Sigmoid colon (tissue), 4 donors: ENCODE results near the gene ETS1.

ENCODE experiments used
- CTCF ChIP-seq, 4 experiments: fragments of 450-650 bp in 3 of 4; fragments of 200-600 bp in 1 of 4; IDR thresholded peaks; one replicate each; pipeline ENCODE4 v1.5.1; 2016 to 2019; ENCODE audit warnings: antibody characterized with exemption in 4 of 4, mild to moderate bottlenecking in 3 of 4, moderate library complexity in 2 of 4
- EP300 ChIP-seq, 4 donors: sonication (generic); formaldehyde crosslinking; IDR thresholded peaks; one replicate each; pipeline ENCODE4 v1.6.1; 2017; ENCODE audit warnings: antibody characterized with exemption in 4 of 4
- POLR2A ChIP-seq, 2 donors: fragments of 450-650 bp; IDR thresholded peaks; one replicate each; pipeline ENCODE4 v1.6.1; 2016; ENCODE audit warnings: antibody characterized with exemption in 2 of 2, mild to moderate bottlenecking in 2 of 2, moderate library complexity in 2 of 2

DNA sequence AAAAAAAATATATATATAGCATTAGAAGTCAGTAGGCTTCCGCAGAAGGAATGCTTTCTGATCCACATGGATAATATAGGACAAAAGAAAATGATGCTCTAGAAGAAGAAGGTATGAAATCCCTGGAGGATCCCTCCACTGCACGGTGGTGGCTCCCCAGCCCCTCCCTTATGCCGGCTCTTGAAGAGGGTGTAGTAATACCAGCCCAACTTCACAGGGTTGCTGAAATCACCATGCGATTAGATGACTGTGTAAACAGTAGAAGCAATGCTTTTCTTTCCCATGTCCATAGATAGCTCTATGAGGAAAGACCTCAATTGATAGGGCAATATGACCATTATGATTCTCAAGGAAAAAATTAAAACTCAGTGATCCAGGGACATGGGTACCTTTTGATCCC lies 3.2 kb upstream of the ETS1 start:
- TF ChIP-seq CTCF (IDR thresholded peaks at IDR 0.05) (no peak), EP300 (IDR thresholded peaks at IDR 0.05) (no peak), POLR2A (IDR thresholded peaks at IDR 0.05) (no peak)
